Activated T-cell treated with anti-CD3 and anti-CD28 coated beads, Interleukin-2, amount 50 U/mL, for 72 hours (primary cell): ENCODE results near the gene GCNT3. TPM values are rescaled to one million over a fixed set of nuclear protein-coding genes. Genes with fewer than 3 reads are reported as not detected.
A peak's percentile ranks its signal among the peaks of the same experiment; 100 is the strongest.

ENCODE experiments used
- ATAC-seq, 2 donors: fragments of 150-1000 bp; cut with Tn5 transposase; replicated peaks in 1 of 2; 2 replicates each; pipeline ENCODE4 v1.10.0; 2021; ENCODE audit warnings: moderate library complexity in 2 of 2, mild to moderate bottlenecking in 1 of 2
- DNase-seq, 2 donors: peaks; one replicate each; pipeline ENCODE4 v3.0.0; 2021 to 2022; ENCODE audit warnings: mixed read lengths in 1 of 2
- H3K27ac Mint-ChIP-seq: one replicate; pipeline ENCODE4 v1.8.0; 2022; ENCODE audit warnings: mild to moderate bottlenecking, moderate library complexity, mixed read lengths
- H3K27me3 Mint-ChIP-seq: one replicate; pipeline ENCODE4 v1.8.0; 2022; ENCODE audit warnings: low read depth, mixed read lengths
- H3K36me3 Mint-ChIP-seq, 2 donors: one replicate each; pipeline ENCODE4 v1.8.0; 2022; ENCODE audit warnings: mixed read lengths in 2 of 2, mild to moderate bottlenecking in 1 of 2; ENCODE audit not compliant: insufficient read depth in 2 of 2
- H3K4me1 Mint-ChIP-seq: one replicate; pipeline ENCODE4 v1.8.0; 2022; ENCODE audit warnings: low read depth, mixed read lengths
- H3K4me3 Mint-ChIP-seq, 2 donors: one replicate each; pipeline ENCODE4 v1.8.0; 2022; ENCODE audit warnings: mild to moderate bottlenecking in 2 of 2, mixed read lengths in 2 of 2, moderate library complexity in 2 of 2
- H3K9me3 Mint-ChIP-seq, 2 donors: one replicate each; pipeline ENCODE4 v1.8.0; 2022; ENCODE audit warnings: mixed read lengths in 2 of 2
- total RNA-seq, 2 donors: library from RNA; stranded (reverse); gene quantifications; one replicate each; pipeline ENCODE4 v1.2.3, GENCODE V29; 2022

The GCNT3 gene
- total RNA-seq, 2 donors from 2014 or later, result not detected

DNA sequence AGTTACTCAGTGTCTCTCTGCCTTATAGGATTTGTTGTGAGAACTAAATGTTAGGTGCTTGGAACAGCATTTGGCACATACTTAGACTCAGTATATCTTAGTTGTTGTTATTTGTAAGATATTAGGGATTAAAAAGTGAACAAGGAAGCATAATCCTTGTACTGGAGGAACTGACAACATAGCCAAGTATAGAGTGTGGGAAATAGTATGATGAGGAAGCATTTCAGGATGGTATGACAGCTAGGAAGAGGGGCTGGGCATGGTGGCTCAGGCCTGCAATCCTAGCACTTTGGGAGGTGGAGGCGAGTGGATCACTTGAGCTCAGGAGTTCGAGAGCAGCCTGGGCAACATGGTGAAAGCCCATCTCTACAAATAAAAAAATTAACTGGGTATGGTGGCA, 16.6 kb upstream of the GCNT3 start:
- Mint-ChIP-seq H3K27me3 (peaks cover 17% of the 10 kb centered on the region), H3K9me3 (peaks cover 0 to 1% of the 10 kb centered on the region in 2 donors), H3K36me3 (peaks cover 0 to 1% of the 10 kb centered on the region in 2 donors), H3K4me1 (peaks cover 17% of the 10 kb centered on the region), H3K4me3 (no peak overlapping the region), H3K27ac (no peak overlapping the region)
- DNase-seq, result no peak
- no peak for ATAC-seq

DNA sequence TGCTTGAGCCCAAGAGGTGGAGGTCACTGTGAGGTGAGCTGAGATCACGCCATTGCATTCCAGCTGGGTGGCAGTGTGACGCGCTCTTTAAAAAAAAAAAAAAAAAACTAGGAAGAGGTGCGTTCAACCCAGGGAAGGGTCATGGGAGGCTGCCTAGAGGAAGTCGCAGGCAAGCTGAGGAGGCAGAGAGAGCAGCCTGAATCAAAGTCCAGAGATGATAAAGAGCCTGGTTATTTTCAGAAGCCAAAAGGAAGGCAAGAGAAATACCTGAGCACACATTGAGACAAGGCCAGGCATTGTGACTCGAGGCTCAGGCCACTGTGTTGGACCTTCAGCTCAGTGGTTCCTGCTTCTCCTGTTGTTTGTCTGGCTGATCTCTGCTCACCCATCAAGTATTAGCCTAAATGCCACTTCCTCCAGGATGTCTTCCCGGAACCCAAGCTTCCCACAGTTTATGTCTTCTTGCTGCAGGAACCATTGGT, 16.1 kb upstream of the GCNT3 start:
- Mint-ChIP-seq H3K4me1 (peaks cover 12% of the 10 kb centered on the region), H3K27ac (no peak overlapping the region), H3K36me3 (no peaks in the 10 kb centered on the region), H3K4me3 (no peak overlapping the region), H3K27me3 (peaks cover 21% of the 10 kb centered on the region), H3K9me3 (peaks cover 0 to 3% of the 10 kb centered on the region in 2 donors)
- ATAC-seq, result no peak
- DNase-seq, result no peak

DNA sequence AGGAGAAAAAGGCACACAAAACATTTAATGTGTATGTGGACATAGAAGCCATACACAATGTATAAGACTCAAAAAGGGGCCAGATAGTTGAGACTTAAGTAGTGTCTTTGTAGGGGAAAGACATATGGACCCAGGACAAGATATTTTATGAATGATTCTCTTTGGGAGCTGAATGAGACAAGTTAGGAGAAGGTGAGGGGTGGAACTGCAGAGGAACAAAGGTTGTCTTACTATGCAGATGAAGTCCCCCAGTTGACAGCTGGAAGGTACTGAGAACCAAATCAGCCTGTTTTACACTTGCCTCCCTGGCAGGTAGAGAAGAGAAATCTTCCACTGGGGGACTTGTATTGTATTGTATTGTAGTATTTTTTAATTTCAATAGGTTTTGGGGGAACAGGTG, 14.9 kb upstream of the GCNT3 start:
- DNase-seq, result no peak
- H3K27me3 Mint-ChIP-seq, result peaks cover 21% of the 10 kb centered on the region
- no peaks in the 10 kb centered on the region for H3K36me3 Mint-ChIP-seq
- H3K4me1 Mint-ChIP-seq, result peaks cover 1% of the 10 kb centered on the region
- H3K9me3 Mint-ChIP-seq, result peaks cover 0 to 3% of the 10 kb centered on the region in 2 donors
- H3K27ac Mint-ChIP-seq, result no peak overlapping the region
- no peak for ATAC-seq
- no peak overlapping the region for H3K4me3 Mint-ChIP-seq

DNA sequence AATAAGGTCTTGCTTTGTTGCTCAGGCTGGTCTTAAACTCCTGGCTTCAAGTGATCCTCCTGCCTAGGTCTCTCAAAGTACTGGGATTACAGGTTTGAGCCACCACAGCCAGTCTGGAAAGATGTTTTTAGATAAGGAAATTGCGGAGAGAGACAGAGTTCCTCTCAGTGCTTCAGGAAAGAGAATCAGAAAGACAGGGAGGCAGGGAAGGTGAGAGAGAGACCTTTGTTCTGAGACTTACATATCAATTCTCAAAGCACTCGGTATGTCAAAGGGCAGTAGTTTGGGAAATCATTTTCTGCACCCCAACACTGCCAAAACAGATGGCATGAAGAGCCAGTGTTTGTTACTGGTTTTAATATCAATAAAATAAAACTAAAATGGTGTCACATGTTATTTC, 13.1 kb upstream of the GCNT3 start:
- Mint-ChIP-seq H3K27ac (no peak overlapping the region), H3K36me3 (peaks cover 2 to 4% of the 10 kb centered on the region in 2 donors), H3K27me3 (peaks cover 27% of the 10 kb centered on the region), H3K9me3 (peaks cover 2 to 4% of the 10 kb centered on the region in 2 donors), H3K4me1 (no peaks in the 10 kb centered on the region), H3K4me3 (no peak overlapping the region)
- ATAC-seq, result no peak
- DNase-seq, result no peak

DNA sequence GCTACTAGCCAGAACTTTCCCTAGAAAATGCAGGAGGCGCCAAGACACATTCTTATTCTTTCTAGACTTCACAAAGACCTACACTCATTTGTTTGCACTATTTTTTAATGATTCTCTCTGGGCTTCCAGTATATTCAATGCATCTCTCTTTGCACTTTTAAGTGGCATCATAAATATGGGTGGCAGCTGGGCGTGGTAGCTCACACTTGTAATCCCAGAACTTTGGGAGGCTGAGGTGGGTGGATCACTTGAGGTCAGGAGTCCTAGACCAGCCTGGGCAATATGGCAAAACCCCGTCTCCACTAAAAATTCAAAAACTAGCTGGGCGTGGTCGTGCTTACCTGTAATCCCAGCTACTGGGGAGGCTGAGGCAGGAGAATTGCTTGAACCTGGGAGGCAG, 5.6 kb upstream of the GCNT3 start:
- ATAC-seq (no peak), DNase-seq (no peak)
- Mint-ChIP-seq H3K4me1 (no peaks in the 10 kb centered on the region), H3K4me3 (no peak overlapping the region), H3K27me3 (peaks cover 21% of the 10 kb centered on the region), H3K9me3 (peaks cover 5 to 8% of the 10 kb centered on the region in 2 donors), H3K27ac (no peak overlapping the region), H3K36me3 (peaks cover 6 to 10% of the 10 kb centered on the region in 2 donors)

DNA sequence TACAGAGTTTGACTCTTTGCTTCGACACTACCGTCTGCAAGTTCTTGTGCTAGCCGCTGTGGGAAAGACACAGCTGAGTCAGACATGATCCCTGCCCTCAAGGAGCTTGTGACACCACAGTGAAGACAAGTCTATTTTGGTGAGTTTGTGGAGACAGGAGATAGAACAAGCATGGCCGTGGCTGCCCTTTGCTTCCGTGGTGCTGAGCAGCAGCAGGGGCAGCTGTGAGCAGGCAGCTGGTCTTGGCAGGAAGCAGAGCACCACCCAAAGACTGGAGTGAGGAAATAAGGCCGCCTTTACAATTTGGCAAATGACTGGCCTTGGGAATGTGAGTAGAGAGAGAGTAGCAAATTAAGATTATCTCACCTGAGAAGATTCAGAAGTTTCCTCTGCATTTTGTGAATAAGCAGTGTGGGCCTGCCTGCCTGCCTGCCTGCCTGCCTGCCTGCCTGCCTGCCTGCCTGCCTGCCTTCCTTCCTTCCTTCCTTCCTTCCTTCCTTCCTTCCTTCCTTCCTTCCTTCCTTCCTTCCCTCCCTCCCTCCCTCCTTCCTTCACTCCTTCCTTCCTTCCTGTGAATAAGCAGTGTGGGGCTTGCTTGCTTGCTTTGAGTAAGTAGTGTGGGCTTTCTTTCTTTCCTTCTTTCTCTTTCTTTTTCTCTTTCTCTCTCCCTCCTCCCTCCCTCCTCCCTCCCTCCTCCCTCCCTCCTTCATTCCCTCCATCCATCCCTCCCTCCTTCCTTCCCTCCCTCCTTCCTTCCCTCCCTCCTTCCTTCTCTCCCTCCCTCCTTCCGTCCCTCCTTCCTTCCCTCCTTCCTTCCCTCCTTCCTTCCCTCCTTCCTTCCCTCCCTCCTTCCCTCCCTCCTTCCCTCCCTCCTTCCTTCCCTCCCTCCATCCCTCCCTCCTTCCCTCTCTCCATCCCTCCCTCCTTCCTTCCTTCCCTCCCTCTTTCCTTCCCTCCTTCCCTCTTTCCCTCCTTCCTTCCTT, 1.6 kb upstream of the GCNT3 start:
- Mint-ChIP-seq H3K4me1 (peaks cover 4% of the 10 kb centered on the region), H3K9me3 (peaks cover 3% of the 10 kb centered on the region in 2 donors), H3K4me3 (no peak overlapping the region), H3K27me3 (peaks cover 28% of the 10 kb centered on the region), H3K36me3 (peaks cover 0 to 4% of the 10 kb centered on the region in 2 donors), H3K27ac (no peak overlapping the region)
- no peak for DNase-seq
- ATAC-seq, result no peak

DNA sequence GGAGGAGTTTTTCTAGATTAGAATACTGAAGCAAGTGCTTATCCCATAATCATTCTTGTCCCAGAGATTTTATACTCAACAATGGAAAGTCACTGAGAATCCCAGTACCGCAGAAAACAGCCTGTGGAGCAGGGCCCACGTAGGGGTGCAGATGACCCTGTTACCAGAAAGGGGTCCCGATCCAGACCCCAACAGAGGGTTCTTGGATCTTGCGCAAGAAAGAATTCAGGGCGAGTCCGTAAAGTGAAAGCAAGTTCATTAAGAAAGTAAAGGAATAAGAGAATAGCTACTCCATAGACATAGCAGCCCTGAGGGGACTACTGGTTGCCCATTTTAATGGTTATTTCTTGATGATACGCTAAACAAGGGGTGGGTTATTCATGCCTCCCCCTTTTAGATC, 2.6 kb downstream of the GCNT3 start:
- no peak overlapping the region for H3K4me3 Mint-ChIP-seq
- ATAC-seq (no peak), DNase-seq (no peak)
- H3K9me3 Mint-ChIP-seq, result peaks cover 3% of the 10 kb centered on the region in 2 donors
- no peak overlapping the region for H3K27ac Mint-ChIP-seq
- H3K4me1 Mint-ChIP-seq, result peaks cover 8% of the 10 kb centered on the region
- H3K36me3 Mint-ChIP-seq, result peaks cover 0 to 5% of the 10 kb centered on the region in 2 donors
- peaks cover 33% of the 10 kb centered on the region for H3K27me3 Mint-ChIP-seq

DNA sequence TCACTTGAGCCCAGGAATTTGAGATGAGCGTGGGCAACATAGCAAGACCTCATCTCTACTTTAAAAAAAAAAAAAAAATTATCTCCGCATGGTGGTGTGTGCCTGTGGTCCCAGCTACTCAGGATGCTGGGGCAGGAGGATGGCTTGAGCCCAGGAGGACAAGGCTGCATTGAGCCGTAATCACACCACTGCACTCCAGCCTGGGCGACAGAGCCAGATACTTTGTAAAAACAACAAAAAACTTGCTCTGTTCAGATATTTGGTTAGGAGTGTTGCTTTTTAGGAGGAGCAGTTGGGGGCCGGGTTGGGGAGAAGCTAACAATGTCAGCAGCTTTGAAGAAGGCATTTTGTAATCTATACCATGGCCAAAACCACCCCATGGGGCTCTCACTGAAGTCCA, 4.1 kb downstream of the GCNT3 start:
- DNase-seq, result no peak
- H3K4me1 Mint-ChIP-seq, result peaks cover 8% of the 10 kb centered on the region
- no peak overlapping the region for H3K27ac Mint-ChIP-seq
- peaks cover 41% of the 10 kb centered on the region for H3K27me3 Mint-ChIP-seq
- peaks cover 3% of the 10 kb centered on the region in 2 donors for H3K9me3 Mint-ChIP-seq
- ATAC-seq, result no peak
- H3K4me3 Mint-ChIP-seq, result no peak overlapping the region
- peaks cover 0 to 5% of the 10 kb centered on the region in 2 donors for H3K36me3 Mint-ChIP-seq

DNA sequence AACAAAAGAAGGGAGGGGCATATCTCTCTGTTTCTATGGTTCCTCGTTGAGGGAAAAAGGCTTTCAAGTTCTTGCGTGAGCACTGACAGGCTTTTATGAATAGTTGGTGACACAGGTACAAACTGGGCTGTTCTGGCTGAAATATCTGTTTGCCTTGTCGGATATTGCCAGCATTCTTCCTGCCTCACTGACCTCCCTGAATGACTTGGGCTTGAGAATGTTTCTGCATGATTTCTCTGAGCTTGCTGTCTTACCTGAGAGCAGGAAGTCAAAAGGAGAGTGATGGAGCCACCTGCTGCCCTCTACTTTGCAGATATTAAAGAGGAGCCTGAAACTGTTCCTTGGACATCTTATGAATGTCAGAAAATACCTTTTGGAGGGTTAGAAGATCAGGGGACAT, 4.8 kb downstream of the GCNT3 start:
- Mint-ChIP-seq H3K4me1 (peaks cover 8% of the 10 kb centered on the region), H3K36me3 (peaks cover 0 to 3% of the 10 kb centered on the region in 2 donors), H3K27me3 (peaks cover 38% of the 10 kb centered on the region), H3K9me3 (no peaks in the 10 kb centered on the region), H3K4me3 (no peak overlapping the region), H3K27ac (no peak overlapping the region)
- ATAC-seq, result no peak
- no peak for DNase-seq

DNA sequence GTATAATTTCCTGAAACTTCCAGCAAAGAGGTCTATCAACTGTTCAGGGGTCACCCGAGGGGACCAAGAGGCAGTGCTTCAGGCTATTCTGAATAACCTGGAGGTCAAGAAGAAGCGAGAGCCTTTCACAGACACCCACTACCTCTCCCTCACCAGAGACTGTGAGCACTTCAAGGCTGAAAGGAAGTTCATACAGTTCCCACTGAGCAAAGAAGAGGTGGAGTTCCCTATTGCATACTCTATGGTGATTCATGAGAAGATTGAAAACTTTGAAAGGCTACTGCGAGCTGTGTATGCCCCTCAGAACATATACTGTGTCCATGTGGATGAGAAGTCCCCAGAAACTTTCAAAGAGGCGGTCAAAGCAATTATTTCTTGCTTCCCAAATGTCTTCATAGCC, 6.8 kb downstream of the GCNT3 start:
- Mint-ChIP-seq H3K27me3 (peaks cover 24% of the 10 kb centered on the region), H3K4me1 (peaks cover 8% of the 10 kb centered on the region), H3K9me3 (no peaks in the 10 kb centered on the region), H3K27ac (no peak overlapping the region), H3K36me3 (peaks cover 0 to 3% of the 10 kb centered on the region in 2 donors), H3K4me3 (no peak overlapping the region)
- ATAC-seq (no peak), DNase-seq (no peak)

DNA sequence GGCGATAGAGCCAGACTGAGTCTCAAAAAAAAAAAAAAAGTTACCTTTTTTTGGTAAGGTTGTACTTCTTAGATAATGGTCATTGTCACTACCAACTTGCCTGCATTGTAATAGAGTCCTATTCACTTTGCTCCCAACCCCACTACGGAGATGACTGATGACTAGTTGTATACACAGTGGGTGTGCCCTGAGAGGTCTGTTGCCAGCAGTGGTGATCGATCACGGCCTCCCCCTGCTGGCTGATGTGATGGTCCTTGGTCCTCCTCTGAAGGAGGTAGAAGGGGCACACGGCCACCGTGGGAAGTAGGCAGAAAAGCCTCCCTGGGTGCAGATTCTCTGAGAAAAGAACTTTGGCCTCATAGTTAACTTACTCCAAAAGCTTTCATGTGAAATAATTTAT, 10.7 kb downstream of the GCNT3 start:
- peak; percentile 70 to 72 for DNase-seq
- Mint-ChIP-seq H3K36me3 (no peaks in the 10 kb centered on the region), H3K27ac (no peak overlapping the region), H3K9me3 (no peaks in the 10 kb centered on the region), H3K27me3 (peaks cover 19% of the 10 kb centered on the region), H3K4me1 (no peaks in the 10 kb centered on the region), H3K4me3 (no peak overlapping the region)
- ATAC-seq, result peak; percentile 98 to 100

DNA sequence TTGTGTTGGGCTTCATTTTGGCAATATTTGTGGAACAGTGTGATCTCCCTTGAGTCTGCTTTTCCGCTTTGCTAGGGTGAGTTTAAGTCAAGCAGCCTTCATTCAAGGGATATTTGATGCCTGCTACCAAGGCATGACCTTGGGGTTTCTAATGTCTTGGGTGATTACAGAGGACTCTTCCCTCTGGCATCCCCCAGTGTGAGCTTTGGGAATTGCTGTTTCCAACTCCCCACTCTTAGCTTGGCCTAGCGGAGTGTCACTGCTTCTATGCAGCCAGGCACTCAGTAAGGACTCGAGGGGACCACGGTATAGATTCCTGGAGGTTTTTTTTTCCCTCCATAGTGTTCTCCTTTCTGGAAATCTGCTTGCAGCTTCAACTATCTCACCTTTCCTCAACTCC, 21.1 kb downstream of the GCNT3 start:
- no peaks in the 10 kb centered on the region for H3K4me1 Mint-ChIP-seq
- H3K27me3 Mint-ChIP-seq, result no peaks in the 10 kb centered on the region
- H3K36me3 Mint-ChIP-seq, result no peaks in the 10 kb centered on the region
- no peaks in the 10 kb centered on the region for H3K9me3 Mint-ChIP-seq
- DNase-seq (no peak), ATAC-seq (no peak)
- no peak overlapping the region for H3K27ac Mint-ChIP-seq
- no peak overlapping the region for H3K4me3 Mint-ChIP-seq

DNA sequence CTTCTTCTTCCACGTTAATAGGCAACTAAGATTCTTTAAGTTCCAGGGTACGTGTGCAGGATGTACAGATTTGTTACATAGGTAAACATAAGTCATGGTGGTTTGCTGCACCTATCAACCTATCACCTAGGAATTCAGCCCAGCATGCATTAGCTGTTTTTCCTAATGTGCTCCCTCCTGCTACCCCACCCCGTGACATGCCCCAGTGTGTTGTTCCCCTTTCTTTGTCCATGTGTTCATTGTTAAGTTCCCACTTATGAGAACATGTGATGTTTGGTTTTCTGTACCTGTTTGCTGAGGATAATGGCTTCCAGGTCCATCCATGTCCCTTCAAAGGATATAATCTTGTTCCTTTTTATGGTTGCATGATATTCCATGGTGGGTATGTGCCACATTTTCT, 24.6 kb downstream of the GCNT3 start:
- no peak for ATAC-seq
- Mint-ChIP-seq H3K27me3 (no peaks in the 10 kb centered on the region), H3K4me1 (peaks cover 7% of the 10 kb centered on the region), H3K36me3 (peaks cover 0 to 2% of the 10 kb centered on the region in 2 donors), H3K27ac (no peak overlapping the region), H3K4me3 (no peak overlapping the region), H3K9me3 (no peaks in the 10 kb centered on the region)
- no peak for DNase-seq
